Spleen (tissue), 11 donors: ENCODE results near the gene METAP1D. TPM values are rescaled to one million over a fixed set of nuclear protein-coding genes. Genes with fewer than 3 reads are reported as not detected.

Experiments used
- DNase-seq: peaks from one replicate; pipeline ENCODE4 v3.0.0-alpha.2; 2020
- H3K27ac ChIP-seq, 8 donors: fragments of 200-600 bp; sonication (generic) in 7 of 8; 1 replicate in 4 of 8; 2 replicates in 4 of 8; pipeline versions ENCODE4 v1.5.0 to v1.8.0; 2016 to 2021; ENCODE audit warnings: inconsistent platforms in 4 of 8, mild to moderate bottlenecking in 4 of 8, moderate library complexity in 1 of 8
- H3K27me3 ChIP-seq, 7 donors: fragments of 200-600 bp; sonication (generic) in 6 of 7; replicated peaks in 1 of 7; 1 replicate in 4 of 7; 2 replicates in 3 of 7; pipeline versions ENCODE4 v1.5.0 to v1.8.0; 2016 to 2021; ENCODE audit warnings: inconsistent platforms in 3 of 7, mild to moderate bottlenecking in 1 of 7
- H3K36me3 ChIP-seq, 6 donors: fragments of 200-600 bp; sonication (generic) in 5 of 6; 1 replicate in 4 of 6; 2 replicates in 2 of 6; pipeline versions ENCODE4 v1.5.0 to v1.8.0; 2016 to 2021; ENCODE audit warnings: inconsistent platforms in 2 of 6
- H3K4me1 ChIP-seq, 6 donors: fragments of 200-600 bp; sonication (generic) in 5 of 6; 1 replicate in 3 of 6; 2 replicates in 3 of 6; pipeline versions ENCODE4 v1.5.0 to v1.8.0; 2016 to 2021; ENCODE audit warnings: inconsistent platforms in 3 of 6
- H3K4me3 ChIP-seq, 8 donors: fragments of 200-600 bp; sonication (generic) in 7 of 8; 1 replicate in 4 of 8; 2 replicates in 4 of 8; pipeline versions ENCODE4 v1.5.0 to v1.8.0; 2016 to 2021; ENCODE audit warnings: inconsistent platforms in 4 of 8, mild to moderate bottlenecking in 4 of 8, moderate library complexity in 2 of 8
- H3K9me3 ChIP-seq, 8 donors: fragments of 200-600 bp; sonication (generic) in 7 of 8; 1 replicate in 4 of 8; 2 replicates in 4 of 8; pipeline versions ENCODE4 v1.5.0 to v1.8.0; 2016 to 2021; ENCODE audit warnings: inconsistent platforms in 4 of 8
- CTCF ChIP-seq, 11 experiments: fragments of 200-600 bp in 7 of 11; fragments of 450-650 bp in 4 of 11; sonication (generic) in 4 of 11; IDR thresholded peaks in 8 of 11; conservative IDR thresholded peaks in 3 of 11; 1 replicate in 7 of 11; 2 replicates in 4 of 11; pipeline versions ENCODE4 v1.4.0 to v1.8.0; 2016 to 2021; ENCODE audit warnings: antibody characterized with exemption in 11 of 11, inconsistent platforms in 4 of 11, mild to moderate bottlenecking in 1 of 11
- POLR2A ChIP-seq, 3 donors: fragments of 450-650 bp; IDR thresholded peaks; one replicate each; pipeline ENCODE4 v1.5.1; 2017; ENCODE audit warnings: antibody characterized with exemption in 3 of 3, mild to moderate bottlenecking in 1 of 3
- POLR2AphosphoS5 ChIP-seq, 3 donors: sonication (generic); formaldehyde crosslinking; IDR thresholded peaks; one replicate each; pipeline ENCODE4 v1.5.1; 2017; ENCODE audit warnings: antibody characterized with exemption in 3 of 3
- WGBS, 5 donors: extraction: QIAGEN DNeasy Blood & Tissue Kit in 3 of 5; methylation state at CpG; one replicate each; pipeline versions ENCODE4 v1.1.5 to v1.1.7; 2013 to 2018; 5-methylcytosine and 5-hydroxymethylcytosine counted together
- intact Hi-C: fragments of 100-400 bp; cut with DNase I; formaldehyde crosslinking; loops from one replicate; pipeline ENCODE4 v1.15.0; 2023; ENCODE audit warnings: low total_unique reads
- polyA plus RNA-seq, 3 donors: library from polyadenylated mRNA; stranded (reverse); fragments of 200-250 nt; gene quantifications; one replicate each; pipeline ENCODE4 v1.2.1, GENCODE V29; 2013
- total RNA-seq, 7 donors: library from RNA; depleted of rRNA in 3 of 7; stranded (reverse); fragments of >200 nt in 3 of 7; fragmentation: NEBNext Ultra II Directional in 4 of 7; extraction: Animal tissue kit (Norgen Biotek cat#: 25700) in 4 of 7; gene quantifications; one replicate each; pipeline versions ENCODE4 v1.1.0 to v1.2.1, GENCODE V29; 2016 to 2021
- donor health status: healthy with polysubstance abuse.
- donor health status: DM: no; HTN: no; CAD: no; lungs with moderate emphysema.
- donor health status: DM: no; HTN: no; CAD: no.
- donor health status: Bipolar disorder and iron deficiency.
- donor health status: healthy.
- donor health status: DM: no; HTN: no; CAD: no.
- donor health status: DM: yes; HTN: yes; CAD: no.

Gene METAP1D
- total and polyA plus RNA-seq, 10 donors, result 4.9 to 11.9 (median 8.0) TPM

GRCh38 chr2:172088245-172089004 is 88.7 kb downstream of the METAP1D start:
- Histone ChIP-seq H3K4me3 (peak overlapping the region in 1 of 8 donors; percentile 30), H3K27ac (no peak overlapping the region), H3K36me3 (no peaks in the 10 kb centered on the region), H3K27me3 (peaks cover 53 to 100% (median 100%) of the 10 kb centered on the region in 7 donors), H3K4me1 (peaks cover 14 to 69% (median 41%) of the 10 kb centered on the region in 6 donors), H3K9me3 (peaks cover 0 to 24% (median 0%) of the 10 kb centered on the region in 8 donors)
- intact Hi-C loops, result no loop called here
- WGBS, 5 donors, result 6 to 15% (median 13%) methylated on average over 33 to 37 of the region's 37 CpGs
- DNase-seq, result no peak
- no peak for TF ChIP-seq CTCF (IDR thresholded peaks at IDR 0.05 in 8 of 11, conservative IDR thresholded peaks at IDR 0.05 in 3 of 11)
- no peak for TF ChIP-seq POLR2AphosphoS5 (IDR thresholded peaks at IDR 0.05)
- no peak for TF ChIP-seq POLR2A (IDR thresholded peaks at IDR 0.05)

GRCh38 chr2:172089005-172089504 is 89.3 kb downstream of the METAP1D start:
- H3K4me1 ChIP-seq, result peaks cover 16 to 69% (median 41%) of the 10 kb centered on the region in 6 donors
- peaks cover 0 to 30% (median 0%) of the 10 kb centered on the region in 8 donors for H3K9me3 ChIP-seq
- H3K27ac ChIP-seq, result no peak overlapping the region
- TF ChIP-seq CTCF (IDR thresholded peaks at IDR 0.05 in 8 of 11, conservative IDR thresholded peaks at IDR 0.05 in 3 of 11), result no peak
- TF ChIP-seq POLR2AphosphoS5 (IDR thresholded peaks at IDR 0.05), result no peak
- TF ChIP-seq POLR2A (IDR thresholded peaks at IDR 0.05), result no peak
- intact Hi-C loops, result no loop called here
- no peak for DNase-seq
- H3K4me3 ChIP-seq, result no peak overlapping the region
- H3K36me3 ChIP-seq, result no peaks in the 10 kb centered on the region
- H3K27me3 ChIP-seq, result peaks cover 54 to 100% (median 100%) of the 10 kb centered on the region in 7 donors
- WGBS, 5 donors, result 9 to 18% (median 15%) methylated on average over 10 of the region's 10 CpGs

DNA sequence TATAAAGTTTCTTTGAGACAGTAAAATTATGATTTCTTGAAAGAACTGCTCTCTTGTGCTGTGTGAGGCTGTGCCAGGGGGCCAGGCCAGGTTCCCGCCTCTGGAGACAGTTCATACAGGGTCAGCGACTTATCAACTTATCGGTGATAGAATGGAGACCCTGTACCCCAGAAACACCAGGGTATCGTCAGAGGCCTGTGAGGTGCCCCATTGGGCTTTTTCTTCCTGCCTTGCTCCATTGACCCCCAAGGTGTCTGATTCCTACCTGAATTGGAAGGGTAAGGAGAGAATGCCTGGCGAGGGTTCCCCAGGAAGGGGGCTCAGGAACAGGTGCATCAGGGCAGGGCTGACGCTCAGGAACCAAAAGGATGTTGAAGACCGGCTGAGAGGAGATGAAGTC is 89.9 kb downstream of the METAP1D start:
- peaks cover 17 to 69% (median 41%) of the 10 kb centered on the region in 6 donors for H3K4me1 ChIP-seq
- peaks cover 0 to 34% (median 0%) of the 10 kb centered on the region in 8 donors for H3K9me3 ChIP-seq
- no peak for DNase-seq
- intact Hi-C loops, result no loop called here
- TF ChIP-seq CTCF (IDR thresholded peaks at IDR 0.05 in 8 of 11, conservative IDR thresholded peaks at IDR 0.05 in 3 of 11), result no peak
- H3K36me3 ChIP-seq, result no peaks in the 10 kb centered on the region
- no peak overlapping the region for H3K4me3 ChIP-seq
- no peak overlapping the region for H3K27ac ChIP-seq
- 23 to 38% (median 27%) methylated on average over 7 of the region's 7 CpGs for WGBS, 5 donors
- peaks cover 54 to 100% (median 100%) of the 10 kb centered on the region in 7 donors for H3K27me3 ChIP-seq
